ENCODE results near the gene AGBL1.
"Not testable (repeated sequence)": the region's sequence is repeated elsewhere in the genome, so short reads cannot be mapped to it uniquely, and the experiment has no call there.

The AGBL1 gene

DNA sequence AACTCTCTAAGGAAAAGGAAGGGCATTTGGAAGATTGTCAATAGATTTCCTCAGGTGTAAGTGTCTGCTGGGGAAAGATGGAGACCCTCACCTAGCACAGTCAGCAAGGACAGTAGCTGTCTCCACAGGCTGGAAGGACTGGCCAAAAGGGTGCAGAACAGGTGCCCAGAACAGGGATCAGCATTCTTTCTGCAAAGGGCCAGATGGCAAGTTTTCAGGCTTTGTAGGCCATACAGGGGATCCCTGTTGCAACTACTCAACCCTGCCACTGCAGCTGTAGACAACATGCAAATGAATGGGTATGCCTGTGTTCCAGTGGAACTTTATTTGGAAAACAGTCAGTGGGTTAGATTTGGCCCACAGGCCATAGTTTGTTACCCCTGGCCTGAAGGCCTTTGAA is 8.1 kb downstream of the AGBL1 start:
- DNase-seq (ENCODE audit: low read depth): no peak

DNA sequence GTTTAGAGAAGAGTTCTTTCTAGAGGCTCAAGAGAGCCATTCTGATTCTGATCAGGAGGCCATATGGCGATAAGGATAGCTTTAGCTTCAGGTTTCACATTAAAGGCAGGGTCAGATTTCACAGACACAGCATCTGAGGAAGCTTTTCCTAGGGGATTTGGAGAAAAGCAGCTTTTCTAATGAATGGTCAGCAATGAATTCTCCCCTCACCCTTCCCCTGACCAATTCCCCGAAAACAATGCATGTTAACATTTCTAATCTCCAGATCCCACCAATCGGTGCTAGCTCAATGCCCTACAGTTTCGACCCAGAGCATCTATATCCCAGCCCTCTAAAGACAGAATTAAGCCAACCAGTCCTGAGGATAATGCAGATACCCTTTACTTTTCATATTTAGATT is 9.8 kb downstream of the AGBL1 start:
- DNase-seq (ENCODE audit: low read depth): no peak

GRCh38 chr15:86101818-86102217 is 22.1 kb downstream of the AGBL1 start:
- DNase-seq (ENCODE audit: low read depth): no peak

DNA sequence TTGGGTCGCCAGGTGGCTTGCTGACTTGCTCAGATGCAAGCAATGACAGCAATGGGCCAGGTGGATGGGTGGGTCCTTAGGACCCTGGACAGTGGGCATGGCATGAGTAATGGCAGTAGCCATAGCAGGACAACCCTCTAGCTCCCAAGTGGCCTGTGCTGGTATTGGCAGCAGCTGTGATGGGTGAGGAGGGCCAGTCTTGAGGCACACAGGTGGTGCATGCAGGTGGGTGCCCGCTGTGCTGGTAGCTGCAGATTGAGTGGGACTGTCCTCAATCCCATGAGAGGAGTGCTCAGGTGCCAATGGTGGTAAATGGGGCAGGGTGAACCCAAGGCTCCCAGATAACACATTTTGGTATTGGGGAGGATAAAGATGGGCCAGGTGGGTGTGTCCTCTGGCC is 24.2 kb downstream of the AGBL1 start:
- no peak for DNase-seq (ENCODE audit: low read depth)

- DNase-seq (ENCODE audit: low read depth): no peak
Observed at GRCh38 chr15:86106306-86106705, 26.6 kb downstream of the AGBL1 start.

DNA sequence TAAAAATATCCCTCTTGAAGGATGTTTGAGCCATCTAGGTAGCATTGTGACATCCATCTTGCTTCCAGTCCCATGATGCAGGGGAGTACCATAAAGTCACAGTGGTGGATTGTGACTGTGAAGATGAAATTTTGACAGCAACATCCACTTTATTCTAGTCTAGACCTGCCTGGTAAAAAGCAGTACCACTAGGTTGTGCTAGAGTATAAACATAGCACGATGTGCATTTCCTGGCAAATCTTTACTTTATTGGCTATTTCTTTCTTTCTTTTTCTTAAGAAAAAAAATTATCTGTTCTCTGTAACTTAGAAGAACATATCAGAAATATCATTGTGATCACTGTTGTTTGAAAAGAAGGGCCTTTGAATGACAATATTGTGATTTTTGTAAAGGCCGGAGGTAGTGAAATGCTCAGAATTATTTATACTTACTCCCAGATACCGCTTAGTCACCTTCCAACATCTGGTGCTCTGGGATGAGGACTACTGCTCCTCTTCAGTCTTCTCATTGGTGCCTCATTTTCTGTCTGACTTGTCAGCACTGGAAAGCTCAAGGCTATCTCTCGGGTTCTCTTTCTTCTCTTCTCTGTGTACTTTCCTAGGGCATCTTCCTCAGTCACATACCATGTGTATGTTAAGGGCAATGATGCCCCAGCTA is 35.6 kb downstream of the AGBL1 start:
- no peak for DNase-seq (ENCODE audit: low read depth)

- no peak for DNase-seq (ENCODE audit: low read depth)
Observed at GRCh38 chr15:86121568-86122225, 42.0 kb downstream of the AGBL1 start.

DNA sequence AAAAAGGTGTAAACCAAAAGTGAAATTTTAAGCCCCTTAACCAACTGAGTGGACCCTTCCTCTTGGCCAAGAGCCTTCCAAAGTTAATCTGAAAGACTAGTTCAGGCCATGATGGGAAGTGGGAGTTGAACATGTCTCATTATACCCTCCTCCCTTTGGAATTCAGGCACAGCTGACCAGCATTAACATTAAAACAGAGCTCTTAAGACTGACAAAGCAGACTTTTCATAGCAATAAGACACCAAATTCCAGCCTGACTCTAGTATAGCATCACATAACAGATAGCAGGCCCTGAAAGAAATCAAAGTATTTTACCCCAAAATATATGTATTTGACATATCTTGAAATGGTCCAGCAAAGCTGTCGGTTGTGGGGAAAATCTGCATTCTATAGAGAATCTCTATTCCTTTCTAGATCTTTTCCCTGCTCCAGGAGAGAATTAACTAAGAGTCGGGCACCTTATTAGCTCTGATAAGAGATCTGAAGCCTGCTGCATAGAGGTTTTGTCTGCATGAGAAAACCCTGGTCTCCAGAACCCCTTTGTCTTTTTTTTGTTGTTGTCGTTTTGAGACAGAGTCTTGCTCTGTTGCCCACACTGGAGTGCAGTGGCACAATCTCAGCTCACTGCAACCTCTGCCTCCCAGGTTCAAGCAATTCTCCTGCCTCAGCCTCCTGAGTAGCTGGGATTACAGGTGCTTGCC is 43.2 kb downstream of the AGBL1 start:
- DNase-seq (ENCODE audit: low read depth): not testable (repeated sequence)

DNA sequence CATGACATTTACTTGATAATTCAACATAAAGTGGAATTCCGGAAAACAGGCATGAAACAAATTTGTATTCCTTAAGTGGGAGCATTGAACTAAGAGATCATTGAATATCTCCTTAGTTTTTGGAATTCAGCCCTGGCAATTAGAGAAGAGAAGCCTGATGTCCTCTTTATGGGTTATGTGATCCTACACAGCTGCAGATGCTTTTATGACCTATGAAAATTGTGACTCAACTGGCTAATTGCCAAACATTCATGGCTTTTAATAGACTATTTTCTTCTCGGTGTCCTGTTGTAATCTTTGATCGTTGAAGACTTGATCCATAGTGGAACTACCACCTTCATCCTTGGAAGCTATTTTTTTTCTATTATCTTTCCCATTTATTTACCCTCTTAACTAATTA is 46.1 kb downstream of the AGBL1 start:
- no peak for DNase-seq (ENCODE audit: low read depth)

DNA sequence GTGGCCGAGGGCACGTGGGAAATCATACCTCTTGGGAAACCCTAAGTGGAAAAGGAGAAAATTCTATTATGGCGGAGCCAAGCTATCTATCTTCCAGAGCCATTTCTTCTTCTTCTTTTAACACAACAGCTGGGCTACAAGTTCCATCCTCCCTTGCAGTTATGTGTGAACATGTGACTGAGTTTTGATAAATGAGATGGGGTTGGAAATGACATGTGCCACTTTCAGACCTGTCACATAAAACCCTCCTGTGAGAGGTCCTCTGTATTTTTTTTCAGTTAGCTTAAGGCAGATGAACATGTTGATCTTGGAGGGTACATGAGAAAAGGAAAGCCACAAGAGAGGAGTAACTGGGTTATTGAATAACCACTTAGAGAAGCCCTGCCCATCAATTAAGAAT is 47.9 kb downstream of the AGBL1 start:
- DNase-seq (ENCODE audit: low read depth): no peak

- no peak for DNase-seq (ENCODE audit: low read depth)
Observed at GRCh38 chr15:86135041-86135440, 55.4 kb downstream of the AGBL1 start.

GRCh38 chr15:86136861-86137260 is 57.2 kb downstream of the AGBL1 start:
- DNase-seq (ENCODE audit: low read depth): no peak

DNA sequence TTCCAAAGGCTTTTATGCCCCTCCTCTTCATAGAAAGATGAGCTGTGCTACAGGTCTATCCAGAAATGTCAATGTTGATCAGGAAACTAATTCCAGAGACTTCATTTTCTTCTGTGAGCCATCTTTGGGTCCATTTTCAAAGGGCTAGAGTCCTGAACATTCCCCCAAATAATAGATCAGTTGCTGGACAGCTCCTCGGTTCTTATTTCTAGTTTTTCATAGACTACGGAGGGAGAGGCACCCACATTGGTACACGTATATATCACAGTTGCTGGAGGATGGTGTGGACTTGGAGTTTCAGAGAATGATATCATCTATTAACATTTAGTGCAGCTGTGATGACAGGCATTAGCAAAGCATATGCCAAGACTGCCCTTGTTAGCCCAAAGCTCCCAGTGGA is 59.1 kb downstream of the AGBL1 start:
- DNase-seq (ENCODE audit: low read depth): no peak

DNA sequence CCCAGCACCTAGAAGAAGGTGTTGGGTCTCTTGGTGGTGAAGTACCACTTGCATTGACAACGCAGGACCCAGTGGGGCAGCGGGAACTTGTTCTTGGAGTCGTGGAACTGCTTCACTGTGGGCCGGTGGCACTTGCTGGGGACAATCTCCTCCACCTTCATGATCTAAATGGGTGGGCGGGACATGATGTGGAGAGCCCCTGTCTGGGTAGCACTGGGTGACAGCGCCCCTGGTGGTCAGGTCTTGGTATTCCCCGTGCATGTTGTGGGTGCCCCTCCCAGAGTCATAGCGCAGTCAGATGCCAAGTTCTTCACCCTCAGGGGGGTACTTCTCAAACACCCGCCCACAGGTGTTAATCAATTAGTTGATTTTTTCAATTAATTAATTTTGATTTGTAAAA is 60.2 kb downstream of the AGBL1 start:
- DNase-seq (ENCODE audit: low read depth): no peak

GRCh38 chr15:86154705-86155104 is 75.0 kb downstream of the AGBL1 start:
- DNase-seq (ENCODE audit: low read depth): no peak

DNA sequence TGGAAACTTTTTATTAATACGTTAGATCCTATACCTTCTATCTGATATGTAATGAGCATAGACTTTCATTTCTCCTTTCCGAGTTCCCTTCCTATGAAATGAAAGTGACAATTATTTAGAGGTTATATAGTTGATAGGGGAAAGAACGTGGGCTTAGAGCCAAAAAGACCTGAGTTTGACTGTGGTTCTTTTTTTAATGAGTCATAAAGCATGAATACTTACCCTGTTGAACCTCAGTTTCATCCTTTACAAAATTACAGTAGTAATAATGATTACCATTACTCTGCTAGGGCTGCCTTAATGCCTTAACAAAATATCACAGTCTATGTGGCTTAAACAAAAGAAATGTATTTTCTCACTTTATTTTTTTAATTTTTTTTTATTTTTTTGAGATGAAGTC is 75.9 kb downstream of the AGBL1 start:
- DNase-seq (ENCODE audit: low read depth): no peak

GRCh38 chr15:86157606-86158293 is 78.1 kb downstream of the AGBL1 start:
- DNase-seq (ENCODE audit: low read depth): no peak

- DNase-seq (ENCODE audit: low read depth): no peak
Observed at GRCh38 chr15:86159468-86159867, 79.8 kb downstream of the AGBL1 start.

DNA sequence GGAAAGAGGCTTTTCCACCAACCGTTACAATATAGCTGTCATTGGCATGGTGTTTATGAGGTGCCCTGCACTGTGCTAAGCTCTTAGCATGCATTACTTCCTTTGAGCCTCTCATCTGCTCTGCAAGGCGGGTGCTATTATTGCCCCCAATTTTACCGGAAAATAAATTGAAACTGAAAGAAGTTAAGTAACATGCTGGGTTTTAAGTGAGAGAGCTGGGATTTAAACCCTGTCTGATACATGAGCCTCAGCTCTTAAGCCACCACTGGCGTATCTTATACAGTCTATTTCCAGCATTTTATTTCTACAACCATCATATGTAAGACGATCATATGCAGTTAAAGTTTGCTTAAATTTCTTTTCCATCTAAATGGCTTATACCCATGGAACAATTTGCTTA is 81.6 kb downstream of the AGBL1 start:
- no peak for DNase-seq (ENCODE audit: low read depth)

GRCh38 chr15:86162172-86162591 is 82.5 kb downstream of the AGBL1 start:
- no peak for DNase-seq (ENCODE audit: low read depth)

- DNase-seq (ENCODE audit: low read depth): no peak
Observed at GRCh38 chr15:86162641-86163040, 83.0 kb downstream of the AGBL1 start.

DNA sequence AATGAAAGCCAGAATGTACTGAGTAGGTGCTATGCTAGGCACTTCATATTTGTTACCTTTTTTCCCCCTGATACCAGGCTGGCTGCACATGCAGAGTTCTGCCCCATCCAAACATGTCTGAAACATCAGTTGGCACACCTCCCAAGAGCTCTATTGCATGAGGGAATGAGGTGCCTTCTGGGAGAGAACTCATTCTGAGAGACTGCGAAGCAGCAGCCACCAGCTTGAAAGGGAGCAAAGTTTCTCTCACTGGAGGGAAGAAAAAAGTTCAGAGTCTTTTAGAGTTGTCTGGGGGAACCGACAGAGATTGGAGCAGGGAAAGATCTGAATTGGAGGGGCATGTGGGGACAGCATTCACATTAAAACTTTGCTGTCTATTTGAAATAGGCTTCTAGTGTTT is 84.1 kb downstream of the AGBL1 start:
- DNase-seq (ENCODE audit: low read depth): no peak
